Osteocyte (in vitro differentiated cells): ENCODE data around the gene SYPL1. TPM values are rescaled to one million over a fixed set of nuclear protein-coding genes. Genes with fewer than 3 reads are reported as not detected.
A peak's percentile ranks its signal among the peaks of the same experiment; 100 is the strongest.

Source experiments
- DNase-seq: peaks from one replicate; pipeline ENCODE4 v3.0.0; 2021; ENCODE audit warnings: mixed read lengths; ENCODE audit not compliant: unreplicated experiment; ENCODE audit errors: extremely low spot score
- H3K27ac Mint-ChIP-seq: one replicate; pipeline ENCODE4 v1.8.0; 2021; ENCODE audit warnings: mild to moderate bottlenecking, mixed read lengths; ENCODE audit not compliant: unreplicated experiment
- H3K27me3 Mint-ChIP-seq: one replicate; pipeline ENCODE4 v1.8.0; 2021; ENCODE audit warnings: mixed read lengths; ENCODE audit not compliant: unreplicated experiment
- H3K36me3 Mint-ChIP-seq: one replicate; pipeline ENCODE4 v1.8.0; 2021; ENCODE audit warnings: mixed read lengths; ENCODE audit not compliant: unreplicated experiment
- H3K4me1 Mint-ChIP-seq: one replicate; pipeline ENCODE4 v1.8.0; 2021; ENCODE audit warnings: mixed read lengths; ENCODE audit not compliant: unreplicated experiment
- H3K4me3 Mint-ChIP-seq: one replicate; pipeline ENCODE4 v1.8.0; 2021; ENCODE audit warnings: mild to moderate bottlenecking, moderate library complexity, mixed read lengths; ENCODE audit not compliant: unreplicated experiment
- H3K9me3 Mint-ChIP-seq: one replicate; pipeline ENCODE4 v1.8.0; 2021; ENCODE audit warnings: mixed read lengths; ENCODE audit not compliant: unreplicated experiment
- total RNA-seq: library from RNA; stranded (reverse); gene quantifications from 2 replicates; pipeline ENCODE4 v1.2.1, GENCODE V29; 2021
- TF ChIP-seq, protein P1 (sequence below): fragments of 200-600 bp; sonication (generic); IDR thresholded peaks from 2 replicates; pipeline ENCODE4 v1.5.0; 2021; ENCODE audit warnings: antibody characterized with exemption, mild to moderate bottlenecking, moderate library complexity

Gene SYPL1
- total RNA-seq, 1 donor from 2014 or later, result 80.9 TPM

DNA sequence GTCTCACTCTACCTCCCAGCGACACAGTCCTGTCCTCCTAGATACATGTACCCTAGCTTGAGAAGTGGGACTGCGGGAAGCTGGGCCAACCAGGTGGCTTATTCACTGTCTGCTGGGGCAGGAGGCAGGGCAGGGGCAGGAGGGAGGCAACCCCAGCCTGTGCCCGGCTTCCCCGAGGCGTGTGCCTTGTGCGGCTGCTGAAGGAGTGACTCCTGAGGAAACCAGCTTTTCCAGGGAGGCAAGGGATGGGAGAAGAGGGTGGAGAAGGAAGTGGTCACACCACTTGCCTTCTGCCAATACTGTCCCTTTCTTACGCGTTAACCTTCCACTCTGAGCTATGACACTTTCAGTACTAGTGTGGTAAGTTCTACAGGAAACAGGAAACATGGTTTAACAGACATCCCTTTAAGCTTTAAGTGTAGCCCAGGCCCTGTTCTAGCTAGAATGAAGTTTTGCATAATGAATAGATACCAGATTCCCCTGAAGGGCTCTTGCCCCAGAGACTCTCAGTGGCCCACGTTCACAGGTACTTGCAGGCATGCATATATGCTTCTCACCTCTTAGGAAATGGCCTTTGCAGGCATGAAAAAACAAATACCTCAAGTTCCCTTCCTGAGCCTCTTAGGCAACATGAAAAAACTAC, 40.6 kb downstream of the SYPL1 start:
- no peaks in the 10 kb centered on the region for H3K9me3 Mint-ChIP-seq
- peaks cover 5% of the 10 kb centered on the region for H3K27me3 Mint-ChIP-seq
- TF ChIP-seq, protein P1, sequence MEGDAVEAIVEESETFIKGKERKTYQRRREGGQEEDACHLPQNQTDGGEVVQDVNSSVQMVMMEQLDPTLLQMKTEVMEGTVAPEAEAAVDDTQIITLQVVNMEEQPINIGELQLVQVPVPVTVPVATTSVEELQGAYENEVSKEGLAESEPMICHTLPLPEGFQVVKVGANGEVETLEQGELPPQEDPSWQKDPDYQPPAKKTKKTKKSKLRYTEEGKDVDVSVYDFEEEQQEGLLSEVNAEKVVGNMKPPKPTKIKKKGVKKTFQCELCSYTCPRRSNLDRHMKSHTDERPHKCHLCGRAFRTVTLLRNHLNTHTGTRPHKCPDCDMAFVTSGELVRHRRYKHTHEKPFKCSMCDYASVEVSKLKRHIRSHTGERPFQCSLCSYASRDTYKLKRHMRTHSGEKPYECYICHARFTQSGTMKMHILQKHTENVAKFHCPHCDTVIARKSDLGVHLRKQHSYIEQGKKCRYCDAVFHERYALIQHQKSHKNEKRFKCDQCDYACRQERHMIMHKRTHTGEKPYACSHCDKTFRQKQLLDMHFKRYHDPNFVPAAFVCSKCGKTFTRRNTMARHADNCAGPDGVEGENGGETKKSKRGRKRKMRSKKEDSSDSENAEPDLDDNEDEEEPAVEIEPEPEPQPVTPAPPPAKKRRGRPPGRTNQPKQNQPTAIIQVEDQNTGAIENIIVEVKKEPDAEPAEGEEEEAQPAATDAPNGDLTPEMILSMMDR, result no peak
- no peak overlapping the region for H3K27ac Mint-ChIP-seq
- H3K36me3 Mint-ChIP-seq, result no peaks in the 10 kb centered on the region
- no peak overlapping the region for H3K4me3 Mint-ChIP-seq
- H3K4me1 Mint-ChIP-seq, result no peaks in the 10 kb centered on the region
- DNase-seq, result peak; percentile 77

DNA sequence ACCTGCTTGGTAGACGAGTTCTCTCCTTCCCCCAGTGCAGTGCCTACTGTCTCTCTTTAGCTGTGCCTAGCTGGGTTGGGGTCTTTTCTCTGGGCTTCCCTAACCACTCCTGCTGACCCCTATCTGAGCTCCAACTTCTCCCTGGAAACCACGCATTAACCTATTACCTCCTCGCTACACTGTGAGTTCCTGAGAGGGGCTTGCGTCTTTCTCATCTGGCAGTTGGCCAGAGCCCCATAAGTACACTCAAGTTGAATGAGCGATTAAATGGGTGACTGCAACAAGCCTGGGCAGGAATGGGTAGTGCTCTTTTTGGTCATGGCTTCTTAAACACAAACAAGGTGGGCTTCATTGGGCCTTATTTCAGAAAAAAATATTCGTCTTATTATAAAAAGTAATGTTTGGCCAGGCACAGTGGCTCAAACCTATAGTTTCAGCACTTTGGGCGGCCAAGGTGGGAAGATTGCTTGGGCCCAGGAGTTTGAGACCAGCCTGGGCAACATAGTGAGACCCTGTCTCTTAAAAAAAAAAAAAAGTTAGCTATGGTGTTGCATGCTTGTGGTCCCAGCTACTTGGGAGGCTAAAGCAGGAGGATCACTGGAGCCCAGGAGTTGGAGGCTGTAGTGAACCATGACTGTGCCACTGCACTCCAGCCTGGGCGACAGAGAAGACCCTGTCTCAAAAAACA, 41.4 kb downstream of the SYPL1 start:
- no peak overlapping the region for H3K4me3 Mint-ChIP-seq
- no peak overlapping the region for H3K27ac Mint-ChIP-seq
- TF ChIP-seq, protein P1, result no peak
- H3K27me3 Mint-ChIP-seq, result peaks cover 3% of the 10 kb centered on the region
- peaks cover 7% of the 10 kb centered on the region for H3K4me1 Mint-ChIP-seq
- H3K9me3 Mint-ChIP-seq, result no peaks in the 10 kb centered on the region
- no peak for DNase-seq
- H3K36me3 Mint-ChIP-seq, result no peaks in the 10 kb centered on the region

DNA sequence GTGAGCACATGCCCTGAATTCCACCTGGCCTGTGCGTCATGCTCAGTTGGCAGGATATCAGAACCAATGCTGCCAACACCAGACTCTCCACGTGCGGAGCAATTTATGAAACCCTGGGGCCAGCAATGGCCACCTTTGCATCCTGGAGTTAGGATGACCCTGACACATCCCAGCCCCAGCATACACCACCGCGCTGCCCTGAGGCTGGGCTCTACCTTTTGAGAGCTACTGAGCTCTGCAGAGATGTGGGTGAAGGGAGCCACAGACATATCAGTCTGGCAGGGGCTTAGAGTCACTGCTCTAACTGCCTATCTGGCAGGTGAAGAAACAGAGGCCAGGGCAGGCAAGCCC, 41.9 kb downstream of the SYPL1 start:
- Mint-ChIP-seq H3K4me1 (peaks cover 12% of the 10 kb centered on the region), H3K9me3 (no peaks in the 10 kb centered on the region), H3K36me3 (no peaks in the 10 kb centered on the region), H3K27me3 (peaks cover 3% of the 10 kb centered on the region), H3K27ac (no peak overlapping the region), H3K4me3 (no peak overlapping the region)
- TF ChIP-seq, protein P1, result no peak
- DNase-seq, result peak; percentile 64

DNA sequence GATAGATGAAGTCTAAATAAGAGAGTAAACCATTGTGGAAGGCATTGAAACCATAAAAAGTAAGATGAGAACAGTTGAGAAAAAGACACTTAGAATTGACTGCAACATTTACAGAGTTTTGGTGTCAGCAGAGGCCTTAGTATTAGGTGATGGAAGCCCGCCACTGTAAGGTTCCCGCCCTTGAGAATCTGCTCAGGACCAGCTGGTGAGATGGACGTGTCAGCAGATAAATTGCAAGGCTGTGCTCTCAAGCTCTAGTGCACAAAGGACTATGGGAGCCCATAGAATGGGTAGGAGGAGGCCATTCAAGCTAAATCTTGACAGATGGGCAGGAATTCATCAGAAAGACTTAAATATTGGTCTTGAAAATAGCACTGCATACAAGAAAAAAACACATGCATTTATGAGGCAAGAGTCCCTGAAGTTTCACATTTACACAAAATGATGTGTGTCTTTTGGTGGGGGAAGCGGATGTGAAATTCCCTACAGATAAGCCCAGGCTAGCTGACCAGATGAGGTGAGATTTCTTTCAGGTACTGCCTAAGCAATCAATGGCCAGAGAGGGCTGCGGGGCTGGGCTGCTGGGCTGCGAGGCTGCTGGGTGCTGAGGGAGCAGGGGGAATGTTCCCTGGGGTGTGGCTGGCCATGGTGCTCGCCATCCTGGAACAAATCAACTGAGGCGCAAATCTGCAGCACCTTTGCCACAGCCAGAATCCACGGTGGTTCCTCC, 42.5 kb downstream of the SYPL1 start:
- H3K4me1 Mint-ChIP-seq, result peaks cover 18% of the 10 kb centered on the region
- no peaks in the 10 kb centered on the region for H3K9me3 Mint-ChIP-seq
- H3K27ac Mint-ChIP-seq, result no peak overlapping the region
- H3K36me3 Mint-ChIP-seq, result no peaks in the 10 kb centered on the region
- peak; percentile 67 for DNase-seq
- TF ChIP-seq, protein P1, result no peak
- peaks cover 3% of the 10 kb centered on the region for H3K27me3 Mint-ChIP-seq
- no peak overlapping the region for H3K4me3 Mint-ChIP-seq

DNA sequence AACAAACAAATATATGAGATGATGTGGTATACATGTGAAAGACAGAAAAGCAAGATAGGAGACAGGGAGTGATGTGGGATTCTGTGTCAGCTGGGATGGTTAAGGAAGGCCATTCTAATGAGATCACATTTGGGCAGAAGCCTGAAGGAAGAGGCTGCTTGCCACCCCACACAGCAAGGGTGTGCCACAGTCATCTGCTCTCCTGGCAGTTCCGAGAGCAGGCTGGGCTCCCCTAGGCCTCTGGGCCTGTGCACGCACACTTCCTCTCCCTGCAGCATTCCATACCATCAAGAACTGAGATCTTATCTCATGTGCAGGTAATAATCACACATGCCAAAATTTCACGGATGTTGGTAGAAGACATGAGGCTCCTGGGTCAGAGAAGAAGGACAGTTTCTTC, 43.1 kb downstream of the SYPL1 start:
- peaks cover 3% of the 10 kb centered on the region for H3K27me3 Mint-ChIP-seq
- TF ChIP-seq, protein P1, result no peak
- no peaks in the 10 kb centered on the region for H3K36me3 Mint-ChIP-seq
- no peak overlapping the region for H3K4me3 Mint-ChIP-seq
- no peak overlapping the region for H3K27ac Mint-ChIP-seq
- H3K4me1 Mint-ChIP-seq, result peaks cover 24% of the 10 kb centered on the region
- DNase-seq, result peak; percentile 44
- no peaks in the 10 kb centered on the region for H3K9me3 Mint-ChIP-seq
